H1 (cell line): ENCODE data around the gene PATL2. TPM values are rescaled to one million over a fixed set of nuclear protein-coding genes. Genes with fewer than 3 reads are reported as not detected.

ENCODE experiments used
- CTCF ChIA-PET: fragments of 300-600 bp; sonication (Branson Sonifier 250); formaldehyde crosslinking; loops from one replicate; lab custom pipeline; 2021; ENCODE audit not compliant: partially characterized antibody; lab: Charles Lee
- POLR2A ChIA-PET: fragments of 300-600 bp; sonication (Branson Sonifier 250); formaldehyde crosslinking; loops from one replicate; lab custom pipeline; 2021; ENCODE audit warnings: inconsistent platforms; ENCODE audit not compliant: partially characterized antibody; lab: Charles Lee
- DNase-seq, 2 experiments: peaks; one replicate each; pipeline versions ENCODE4 v3.0.0 to v3.0.0-alpha.2; 2010 to 2022; ENCODE audit warnings: low spot score in 2 of 2, low read depth in 1 of 2, mixed read lengths in 1 of 2
- FAIRE-seq: peaks from 2 replicates; lab custom pipeline; 2011; peaks lifted over from hg19 to GRCh38; lab: Jason Lieb, UNC
- H2AFZ ChIP-seq: 2 replicates; pipeline ENCODE4 v1.8.1; 2012; ENCODE audit warnings: low read length, inconsistent platforms
- H2AK5ac ChIP-seq: 2 replicates; pipeline ENCODE4 v1.6.1; 2013; ENCODE audit warnings: low read depth, low read length
- H2BK120ac ChIP-seq: replicated peaks from 2 replicates; pipeline ENCODE3; 2013; ENCODE audit warnings: low read depth, low read length, inconsistent platforms
- H2BK12ac ChIP-seq: 2 replicates; pipeline ENCODE4 v1.6.1; 2013; ENCODE audit warnings: low read depth, low read length
- H2BK15ac ChIP-seq: 2 replicates; pipeline ENCODE4 v1.6.1; 2013; ENCODE audit warnings: low read length
- H2BK20ac ChIP-seq: 2 replicates; pipeline ENCODE4 v1.6.1; 2013; ENCODE audit warnings: low read length
- H2BK5ac ChIP-seq: 2 replicates; pipeline ENCODE4 v1.6.1; 2013; ENCODE audit warnings: low read depth, low read length
- H3K14ac ChIP-seq: 2 replicates; pipeline ENCODE4 v1.6.1; 2013; ENCODE audit warnings: inconsistent platforms; ENCODE audit not compliant: insufficient read length
- H3K18ac ChIP-seq: 2 replicates; pipeline ENCODE4 v1.6.1; 2013; ENCODE audit warnings: low read length; ENCODE audit errors: extremely low read depth
- H3K23ac ChIP-seq: 2 replicates; pipeline ENCODE4 v1.6.1; 2013; ENCODE audit warnings: inconsistent platforms; ENCODE audit not compliant: insufficient read length
- H3K23me2 ChIP-seq: 2 replicates; pipeline ENCODE4 v1.6.1; 2013; ENCODE audit warnings: low read depth, low read length
- H3K27ac ChIP-seq: 2 replicates; pipeline ENCODE4 v1.6.1; 2011; ENCODE audit warnings: low read depth, low read length, inconsistent platforms
- H3K27me3 ChIP-seq, 4 experiments: replicated peaks in 1 of 4; 1 replicate in 1 of 4; 2 replicates in 3 of 4; pipeline versions ENCODE4 v1.6.1 to v1.8.1; 2011 to 2013; ENCODE audit warnings: low read length in 3 of 4, mild to moderate bottlenecking in 3 of 4, inconsistent platforms in 2 of 4, mixed read lengths in 2 of 4, moderate library complexity in 1 of 4; ENCODE audit not compliant: control insufficient read depth in 3 of 4, insufficient read depth in 3 of 4; ENCODE audit errors: extremely low read depth in 1 of 4
- H3K36me3 ChIP-seq, 4 experiments: 2 replicates each; pipeline versions ENCODE4 v1.6.1 to v1.8.1; 2011 to 2013; ENCODE audit warnings: mild to moderate bottlenecking in 4 of 4, low read length in 3 of 4, moderate library complexity in 2 of 4, control low read depth in 1 of 4, inconsistent platforms in 1 of 4; ENCODE audit not compliant: insufficient read depth in 4 of 4, control insufficient read depth in 2 of 4
- H3K4ac ChIP-seq: replicated peaks from 2 replicates; pipeline ENCODE3; 2013; ENCODE audit warnings: low read length, low read depth, mixed read lengths, inconsistent platforms; ENCODE audit not compliant: insufficient read length
- H3K4me1 ChIP-seq, 4 experiments: replicated peaks in 1 of 4; 1 replicate in 1 of 4; 2 replicates in 3 of 4; pipeline versions ENCODE4 v1.6.1 to v1.8.1; 2011 to 2013; ENCODE audit warnings: low read length in 3 of 4, inconsistent platforms in 2 of 4, mixed read lengths in 1 of 4; ENCODE audit not compliant: insufficient read depth in 4 of 4, control insufficient read depth in 3 of 4
- H3K4me2 ChIP-seq, 2 experiments: 2 replicates each; pipeline versions ENCODE4 v1.6.1 to v1.8.1; 2011 to 2013; ENCODE audit warnings: low read depth in 2 of 2, low read length in 2 of 2, control low read depth in 1 of 2, inconsistent platforms in 1 of 2, mild to moderate bottlenecking in 1 of 2; ENCODE audit not compliant: insufficient read depth in 1 of 2
- H3K4me3 ChIP-seq, 4 experiments: fragments of 200-600, 300-600 bp in 1 of 4; sonication (generic), shearing (Covaris generic), sonication (Bioruptor Twin) in 1 of 4; 2 replicates each; pipeline versions ENCODE4 v1.5.1 to v1.8.1; 2011 to 2016; ENCODE audit warnings: low read length in 4 of 4, low read depth in 3 of 4, control low read depth in 2 of 4, inconsistent platforms in 2 of 4, mild to moderate bottlenecking in 2 of 4, mixed read lengths in 1 of 4, moderate library complexity in 1 of 4; ENCODE audit not compliant: insufficient read depth in 2 of 4; ENCODE audit errors: extremely low read depth in 1 of 4
- H3K56ac ChIP-seq: replicated peaks from 2 replicates; pipeline ENCODE3; 2013; ENCODE audit warnings: low read depth, mild to moderate bottlenecking, mixed read lengths, low read length, inconsistent platforms; ENCODE audit not compliant: insufficient read length
- H3K79me1 ChIP-seq: 2 replicates; pipeline ENCODE4 v1.6.1; 2013; ENCODE audit warnings: low read depth, low read length, control low read depth
- H3K79me2 ChIP-seq, 2 experiments: 2 replicates each; pipeline versions ENCODE4 v1.6.1 to v1.8.1; 2012 to 2013; ENCODE audit warnings: low read length in 2 of 2, mild to moderate bottlenecking in 2 of 2, inconsistent platforms in 1 of 2; ENCODE audit not compliant: insufficient read depth in 2 of 2, control insufficient read depth in 1 of 2
- H3K9ac ChIP-seq, 4 experiments: replicated peaks in 1 of 4; 1 replicate in 1 of 4; 2 replicates in 3 of 4; pipeline versions ENCODE4 v1.6.1 to v1.8.1; 2011 to 2013; ENCODE audit warnings: low read depth in 3 of 4, low read length in 3 of 4, control low read depth in 2 of 4, mild to moderate bottlenecking in 2 of 4, moderate library complexity in 2 of 4, inconsistent platforms in 1 of 4; ENCODE audit errors: extremely low read depth in 1 of 4
- H3K9me3 ChIP-seq, 2 experiments: 2 replicates each; pipeline versions ENCODE4 v1.6.1 to v1.8.1; 2012 to 2013; ENCODE audit warnings: mild to moderate bottlenecking in 2 of 2, moderate library complexity in 2 of 2, control low read depth in 1 of 2, inconsistent platforms in 1 of 2, low read depth in 1 of 2, low read length in 1 of 2, mixed read lengths in 1 of 2; ENCODE audit not compliant: insufficient read depth in 2 of 2
- H4K20me1 ChIP-seq, 2 experiments: replicated peaks in 1 of 2; 2 replicates each; pipeline versions ENCODE3 to v1.8.1; 2011 to 2013; ENCODE audit warnings: inconsistent platforms in 2 of 2, low read length in 2 of 2, mild to moderate bottlenecking in 1 of 2; ENCODE audit not compliant: insufficient read depth in 2 of 2, control insufficient read depth in 1 of 2
- H4K5ac ChIP-seq: 2 replicates; pipeline ENCODE4 v1.6.1; 2013; ENCODE audit warnings: low read length, low read depth, mixed read lengths, inconsistent platforms; ENCODE audit not compliant: insufficient read length
- H4K8ac ChIP-seq: 2 replicates; pipeline ENCODE4 v1.8.0; 2013; ENCODE audit warnings: mild to moderate bottlenecking, moderate library complexity, low read length, inconsistent platforms; ENCODE audit not compliant: insufficient read depth; ENCODE audit errors: extremely low read depth
- H4K91ac ChIP-seq: replicated peaks from 2 replicates; pipeline ENCODE3; 2013; ENCODE audit warnings: low read length, mixed read lengths, inconsistent platforms; ENCODE audit not compliant: insufficient read length
- ASH2L ChIP-seq: fragments of 200-600, 300-600 bp; sonication (generic); IDR thresholded peaks from one replicate; pipeline ENCODE4 v1.7.1; 2017; ENCODE audit warnings: low read length
- CEBPB ChIP-seq: IDR thresholded peaks from 2 replicates; pipeline ENCODE4 v1.6.1; 2012; ENCODE audit warnings: low read depth, low read length
- CREB1 ChIP-seq: IDR thresholded peaks from 2 replicates; pipeline ENCODE4 v1.6.1; 2012; ENCODE audit warnings: inconsistent platforms
- HDAC2 ChIP-seq, 2 experiments: fragments of 300-600 bp in 1 of 2; sonication (generic) in 1 of 2; IDR thresholded peaks; 2 replicates each; pipeline ENCODE4 v1.6.1; 2011 to 2012; ENCODE audit warnings: low read depth in 2 of 2, low read length in 2 of 2, mild to moderate bottlenecking in 2 of 2, moderate library complexity in 2 of 2, borderline replicate concordance in 1 of 2, inconsistent platforms in 1 of 2
- JUND ChIP-seq: IDR thresholded peaks from 2 replicates; pipeline ENCODE4 v1.6.1; 2011; ENCODE audit warnings: mild to moderate bottlenecking, improper control_type of control experiment, low read length
- KDM4A ChIP-seq: IDR thresholded peaks from one replicate; pipeline ENCODE4 v1.7.1; 2012; ENCODE audit warnings: low read depth, mild to moderate bottlenecking, moderate library complexity, low read length, inconsistent platforms; ENCODE audit not compliant: severe bottlenecking
- PHF8 ChIP-seq: fragments of 200-600 bp; sonication (generic); conservative IDR thresholded peaks from 2 replicates; pipeline ENCODE4 v1.7.1; 2012; ENCODE audit warnings: low read depth, mild to moderate bottlenecking, inconsistent platforms, low read length, moderate library complexity
- POLR2A ChIP-seq, 2 experiments: IDR thresholded peaks; 1 replicate in 1 of 2; 2 replicates in 1 of 2; pipeline ENCODE4 v1.6.1; 2011; ENCODE audit warnings: low read depth in 2 of 2, low read length in 2 of 2, mild to moderate bottlenecking in 2 of 2; ENCODE audit errors: control extremely low read depth in 1 of 2
- SAP30 ChIP-seq: fragments of 300-600 bp; sonication (generic); IDR thresholded peaks from 2 replicates; pipeline ENCODE4 v1.7.1; 2012; ENCODE audit warnings: low read length, moderate library complexity, mild to moderate bottlenecking, inconsistent platforms; ENCODE audit not compliant: insufficient read depth, insufficient replicate concordance
- SIN3A ChIP-seq, 2 experiments: IDR thresholded peaks in 1 of 2; conservative IDR thresholded peaks in 1 of 2; 2 replicates each; pipeline ENCODE4 v1.6.1; 2011 to 2012; ENCODE audit warnings: low read length in 2 of 2, improper control_type of control experiment in 1 of 2, low read depth in 1 of 2, mild to moderate bottlenecking in 1 of 2
- SP2 ChIP-seq: IDR thresholded peaks from 2 replicates; pipeline ENCODE4 v1.6.1; 2012; ENCODE audit warnings: mild to moderate bottlenecking, low read length, inconsistent platforms
- WGBS, 2 experiments: shearing (Covaris generic) in 1 of 2; methylation state at CpG; one replicate each; pipeline versions ENCODE4 v1.1.6 to v1.1.7; 2013 to 2015; ENCODE audit warnings: low lambda C conversion rate in 2 of 2, mixed read lengths in 2 of 2, inconsistent platforms in 1 of 2, low coverage in 1 of 2, missing lambda C conversion rate in 1 of 2; ENCODE audit not compliant: insufficient replicate concordance in 2 of 2, insufficient coverage in 1 of 2, insufficient read length in 1 of 2; ENCODE audit errors: extremely low coverage in 1 of 2, missing lambda C conversion rate in 1 of 2; 5-methylcytosine and 5-hydroxymethylcytosine counted together
- polyA plus RNA-seq, 7 experiments: library from polyadenylated mRNA; depleted of rRNA in 3 of 7; stranded (reverse) in 5 of 7; unstranded in 2 of 7; fragments of >200 nt in 5 of 7; fragments of 200-250 nt in 2 of 7; gene quantifications; 1 replicate in 5 of 7; 2 replicates in 1 of 7; 4 replicates in 1 of 7; pipeline versions ENCODE4 v1.2.1 to v1.2.3, GENCODE V29; 2011 to 2013; ENCODE audit warnings: missing spikeins in 2 of 7, mixed read lengths in 2 of 7
- total RNA-seq: library from RNA; stranded (reverse); fragmentation: NEBNext Ultra II Directional; extraction: Animal tissue kit (Norgen Biotek cat#: 25700); gene quantifications from 2 replicates; pipeline ENCODE4 v1.2.1, GENCODE V29; 2021

PATL2 gene
- total and polyA plus RNA-seq, 2 of the 8 experiments (the other 6 are each of a cell fraction or from before 2014, with no cell fraction given): 0.65 to 1.3 TPM

- peak overlapping the region; percentile 75 for H3K18ac ChIP-seq
- peaks cover 0 to 7% (median 4%) of the 10 kb centered on the region in 4 experiments; a peak in 4 of 7 replicates for H3K4me1 ChIP-seq
- no peak overlapping the region for H3K23ac ChIP-seq
- peak overlapping the region; percentile 80 to 90 (median 90) for H3K4me3 ChIP-seq
- H2AFZ ChIP-seq: peak overlapping the region; percentile 91
- peak; percentile 84 to 89 for DNase-seq
- peak; percentile 81 for FAIRE-seq
- no peak overlapping the region for H4K91ac ChIP-seq
- no peak overlapping the region for H2BK120ac ChIP-seq
- H3K79me1 ChIP-seq: no peaks in the 10 kb centered on the region
- H3K4ac ChIP-seq: peak overlapping the region; percentile 14
- H2AK5ac ChIP-seq: no peak overlapping the region
- peak overlapping the region in 3 of 4 experiments; percentile 29 to 76 (median 42); a peak in 5 of 7 replicates for H3K9ac ChIP-seq
- peak overlapping the region; percentile 54; the same call in 1 of the 2 replicates for H2BK15ac ChIP-seq
- H2BK20ac ChIP-seq: no peak overlapping the region
- H3K9me3 ChIP-seq: no peaks in the 10 kb centered on the region
- H4K5ac ChIP-seq: peak overlapping the region; percentile 48
- no peak overlapping the region for H3K14ac ChIP-seq
- no peaks in the 10 kb centered on the region for H4K20me1 ChIP-seq
- ChIA-PET CTCF (interaction anchor here (0.7 to 4.9 kb wide), 6 partner anchors 9 to 65 kb away, joined by 3 to 31 read pairs (median 11); partner anchors contain the start of gene SPG11), POLR2A (interaction anchor here (0.7 to 6.3 kb wide), 6 partner anchors 9 to 66 kb away, joined by 3 to 64 read pairs (median 6); partner anchors contain the start of genes B2M, PATL2 and SPG11)
- peak overlapping the region; percentile 51; the same call in 1 of the 2 replicates for H3K27ac ChIP-seq
- WGBS, 2 experiments: 4% methylated on average over 34 of the region's 36 CpGs; no CpG with 5 or more reads in 1 of the 2 experiments
- H2BK5ac ChIP-seq: peak overlapping the region; percentile 72
- peak overlapping the region; percentile 42 for H2BK12ac ChIP-seq
- H3K79me2 ChIP-seq: no peaks in the 10 kb centered on the region
- H3K27me3 ChIP-seq: no peaks in the 10 kb centered on the region
- no peaks in the 10 kb centered on the region for H3K36me3 ChIP-seq
- H3K4me2 ChIP-seq: peak overlapping the region; percentile 82 to 87
- peak overlapping the region; percentile 77; the same call in 1 of the 2 replicates for H4K8ac ChIP-seq
- peaks cover 7% of the 10 kb centered on the region for H3K23me2 ChIP-seq
- peak overlapping the region; percentile 37 for H3K56ac ChIP-seq
- TF ChIP-seq JUND (peak; percentile 64; the same call in 1 of the 2 replicates), HDAC2 (IDR thresholded peaks at IDR 0.05; ENCODE audit: borderline replicate concordance in 1 of 2, low read depth in 2 of 2, low read length in 2 of 2) (0 out of 4 replicates have a peak, but pooled peaks of 1 of the 2 experiments have one; percentile 28), ASH2L (peak; percentile 86), SIN3A (conservative IDR thresholded peaks at IDR 0.05 in 1 of 2, IDR thresholded peaks at IDR 0.05 in 1 of 2; ENCODE audit: low read depth in 1 of 2, low read length in 2 of 2) (no peak; a peak in 1 of 4 replicates), SAP30 (no peak), POLR2A (IDR thresholded peaks at IDR 0.05; ENCODE audit: control extremely low read depth in 1 of 2, low read depth in 2 of 2, low read length in 2 of 2) (peak in 1 of 2 experiments; percentile 67; a peak in 2 of 3 replicates), CEBPB (no peak), KDM4A (peak; percentile 75), CREB1 (peak; percentile 91), PHF8 (peak; percentile 54), SP2 (no peak)
Measured at GRCh38 chr15:44728576-44729407, 17.7 kb upstream of the PATL2 start.
